Diencephalon (tissue), 1 donor: ENCODE measurements around the gene SP110. TPM values are rescaled to one million over a fixed set of nuclear protein-coding genes. Genes with fewer than 3 reads are reported as not detected.

ENCODE experiments used
- total RNA-seq: library from RNA; depleted of rRNA; stranded (reverse); fragments of >200 nt; gene quantifications from one replicate; pipeline ENCODE4 v1.2.3, GENCODE V29; 2014

The SP110 gene
- 3.9 TPM for total RNA-seq

GRCh38 chr2:230219419-230220331 is at the start of gene SP110:
TSS of gene SP110 (minus strand) at chr2:230219984. CDS start at chr2:230216927, 3,057 bp downstream.

GRCh38 chr2:230225486-230225885 is 5.7 kb upstream of the SP110 start, which contains the start of gene SP140:
TSS of gene SP140 (plus strand) at chr2:230225736. CDS start at chr2:230225845, 109 bp downstream.

Other genes starting within 250 kb of the SP110 start
- gene SLC16A14, start 151.1 kb downstream of the SP110 start, total RNA-seq: 66.9 TPM
- gene SP140, start 5.8 kb upstream of the SP110 start, total RNA-seq: 2.1 TPM
- gene SP140L, start 107.2 kb upstream of the SP110 start, total RNA-seq: 0.92 TPM
- 5.3 TPM for gene SP100, start 196.2 kb upstream of the SP110 start, total RNA-seq